Natural killer cell treated with Interleukin-12 subunit alpha and Interleukin-12 subunit beta and Interleukin-15 and Interleukin-18, amount 100 ng/mL, for 72 hours (primary cell): Measurements from ENCODE around the gene SERGEF. TPM values are rescaled to one million over a fixed set of nuclear protein-coding genes. Genes with fewer than 3 reads are reported as not detected.

Source experiments
- ATAC-seq, 2 donors: fragments of 150-1000 bp; cut with Tn5 transposase in 1 of 2; sonication (Bioruptor Pico), chemical (Tn5 transposase) in 1 of 2; 2 replicates each; pipeline ENCODE4 v1.10.0; 2021
- DNase-seq: peaks from one replicate; pipeline ENCODE4 v3.0.0; 2022; ENCODE audit warnings: low spot score
- H3K27ac Mint-ChIP-seq, 2 donors: 1 replicate in 1 of 2; 2 replicates in 1 of 2; pipeline ENCODE4 v1.8.0; 2022; ENCODE audit warnings: mixed read lengths in 2 of 2, mild to moderate bottlenecking in 1 of 2, moderate library complexity in 1 of 2
- H3K27me3 Mint-ChIP-seq, 2 donors: 1 replicate in 1 of 2; 2 replicates in 1 of 2; pipeline ENCODE4 v1.8.0; 2022; ENCODE audit warnings: mixed read lengths in 2 of 2
- H3K36me3 Mint-ChIP-seq: one replicate; pipeline ENCODE4 v1.8.0; 2022; ENCODE audit warnings: mixed read lengths
- H3K4me1 Mint-ChIP-seq, 2 donors: 1 replicate in 1 of 2; 2 replicates in 1 of 2; pipeline ENCODE4 v1.8.0; 2022; ENCODE audit warnings: low read depth in 2 of 2, mixed read lengths in 2 of 2, mild to moderate bottlenecking in 1 of 2
- H3K4me3 Mint-ChIP-seq: one replicate; pipeline ENCODE4 v1.8.0; 2022; ENCODE audit warnings: mixed read lengths
- H3K9me3 Mint-ChIP-seq: 2 replicates; pipeline ENCODE4 v1.8.0; 2022; ENCODE audit warnings: mixed read lengths
- total RNA-seq, 2 donors: library from RNA; stranded (reverse); gene quantifications; one replicate each; pipeline ENCODE4 v1.2.3, GENCODE V29; 2022

Gene SERGEF
- total RNA-seq, 2 donors from 2014 or later: 28.8 to 50.7 TPM

DNA sequence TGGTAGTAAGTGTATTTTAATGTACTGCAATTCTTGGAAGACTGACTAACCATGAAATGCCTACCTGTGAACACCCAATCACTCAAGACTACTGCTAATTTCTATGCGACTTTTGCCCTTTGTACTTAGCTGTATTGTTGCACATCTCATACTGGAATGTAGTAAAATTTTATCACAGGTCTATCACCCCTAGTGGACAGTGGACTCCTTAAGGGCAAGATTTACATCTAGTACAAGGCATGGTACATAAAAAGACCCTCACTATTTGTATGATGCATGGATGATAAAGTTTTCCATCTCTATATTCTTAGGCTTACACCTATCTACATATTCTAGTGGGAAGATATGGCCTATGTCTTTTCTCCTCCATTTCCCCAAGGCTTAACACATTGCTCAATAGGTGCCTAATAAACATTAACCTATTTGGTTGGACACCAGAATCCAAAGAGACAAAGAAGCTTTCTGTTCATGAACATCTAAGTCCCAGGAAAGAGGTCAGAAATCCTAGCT, 26.1 kb downstream of the SERGEF start:
- no peak overlapping the region for H3K4me3 Mint-ChIP-seq
- no peaks in the 10 kb centered on the region for H3K9me3 Mint-ChIP-seq
- no peak for DNase-seq
- peaks cover 0 to 1% of the 10 kb centered on the region in 2 donors for H3K4me1 Mint-ChIP-seq
- no peaks in the 10 kb centered on the region for H3K27me3 Mint-ChIP-seq
- no peak overlapping the region for H3K27ac Mint-ChIP-seq
- ATAC-seq: no peak
- peaks cover 22% of the 10 kb centered on the region for H3K36me3 Mint-ChIP-seq

DNA sequence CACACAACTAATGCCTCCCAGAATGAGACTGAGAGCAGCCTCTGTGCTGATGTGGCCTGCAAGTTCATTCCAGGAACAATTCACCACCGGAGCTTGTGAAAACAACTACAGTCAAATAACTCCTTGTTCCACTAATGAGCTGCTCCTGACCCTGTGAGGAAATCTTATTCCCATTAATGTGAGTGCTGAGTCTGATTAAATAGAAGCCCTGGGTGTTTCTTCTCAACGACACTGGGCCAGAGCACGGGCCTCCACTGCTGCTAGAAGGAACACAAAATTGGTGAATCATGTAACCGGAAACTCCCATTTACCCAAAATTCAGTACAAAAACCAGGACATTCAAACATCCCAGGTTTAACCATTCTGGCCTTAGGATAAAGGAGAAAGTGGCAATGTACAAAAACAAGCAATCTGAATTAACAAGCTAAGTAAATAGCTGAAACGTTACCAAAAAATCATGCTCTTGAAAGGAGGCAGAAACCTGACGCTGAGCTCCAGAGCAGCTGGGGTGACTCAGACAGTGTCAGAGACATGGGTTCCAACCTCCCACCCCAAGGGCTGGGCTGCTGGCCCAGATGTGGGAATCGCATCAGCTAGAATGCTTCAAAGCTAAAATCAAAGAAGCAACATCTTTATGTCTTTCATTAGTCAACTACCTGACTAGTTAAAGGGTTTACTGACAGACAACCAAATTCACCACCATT, 26.7 kb downstream of the SERGEF start:
- DNase-seq (no peak), ATAC-seq (no peak)
- Mint-ChIP-seq H3K27me3 (no peaks in the 10 kb centered on the region), H3K9me3 (no peaks in the 10 kb centered on the region), H3K4me3 (no peak overlapping the region), H3K4me1 (no peaks in the 10 kb centered on the region), H3K27ac (no peak overlapping the region), H3K36me3 (peaks cover 20% of the 10 kb centered on the region)

DNA sequence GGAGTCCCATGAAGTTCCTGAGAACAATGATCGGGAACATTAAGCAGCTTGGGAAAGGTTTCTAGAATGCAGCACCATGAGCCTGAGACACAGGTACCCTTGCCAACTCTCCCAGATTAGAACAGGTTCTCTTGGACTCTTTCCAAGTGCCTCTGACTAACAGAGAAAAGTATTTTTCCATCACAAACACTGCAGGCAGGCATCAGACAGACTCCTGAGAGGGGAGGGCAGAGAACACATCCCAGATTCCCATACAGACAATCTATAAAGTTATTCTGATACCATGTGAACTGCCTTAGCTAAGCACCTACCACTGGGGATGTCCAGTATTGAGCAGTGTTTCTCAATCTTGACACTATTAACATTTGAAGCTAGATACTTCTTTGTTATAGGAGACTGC, 27.3 kb downstream of the SERGEF start:
- no peak for DNase-seq
- ATAC-seq: no peak
- H3K4me3 Mint-ChIP-seq: no peak overlapping the region
- H3K36me3 Mint-ChIP-seq: peaks cover 20% of the 10 kb centered on the region
- H3K4me1 Mint-ChIP-seq: no peaks in the 10 kb centered on the region
- H3K27ac Mint-ChIP-seq: no peak overlapping the region
- no peaks in the 10 kb centered on the region for H3K9me3 Mint-ChIP-seq
- H3K27me3 Mint-ChIP-seq: no peaks in the 10 kb centered on the region

DNA sequence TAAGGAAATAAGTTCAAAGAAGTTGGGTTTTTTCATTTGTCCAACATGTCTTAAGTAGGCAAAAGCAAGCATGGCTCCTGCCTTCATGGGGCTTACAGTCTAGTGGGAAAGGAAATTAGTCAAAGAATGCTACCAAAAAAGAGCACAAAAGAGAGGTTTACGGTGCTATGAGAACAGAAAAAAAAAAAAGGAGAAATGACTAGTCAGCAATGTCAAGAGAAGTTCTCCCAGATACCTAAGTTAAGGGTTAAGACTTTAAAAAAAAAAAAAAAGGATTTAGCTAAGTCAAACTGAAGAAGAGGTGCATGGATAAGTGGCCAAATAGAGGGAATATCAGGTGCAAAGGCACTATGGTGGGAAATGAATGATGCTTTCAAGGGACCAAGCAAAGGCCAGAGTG, 29.3 kb downstream of the SERGEF start:
- no peaks in the 10 kb centered on the region for H3K27me3 Mint-ChIP-seq
- H3K27ac Mint-ChIP-seq: no peak overlapping the region

DNA sequence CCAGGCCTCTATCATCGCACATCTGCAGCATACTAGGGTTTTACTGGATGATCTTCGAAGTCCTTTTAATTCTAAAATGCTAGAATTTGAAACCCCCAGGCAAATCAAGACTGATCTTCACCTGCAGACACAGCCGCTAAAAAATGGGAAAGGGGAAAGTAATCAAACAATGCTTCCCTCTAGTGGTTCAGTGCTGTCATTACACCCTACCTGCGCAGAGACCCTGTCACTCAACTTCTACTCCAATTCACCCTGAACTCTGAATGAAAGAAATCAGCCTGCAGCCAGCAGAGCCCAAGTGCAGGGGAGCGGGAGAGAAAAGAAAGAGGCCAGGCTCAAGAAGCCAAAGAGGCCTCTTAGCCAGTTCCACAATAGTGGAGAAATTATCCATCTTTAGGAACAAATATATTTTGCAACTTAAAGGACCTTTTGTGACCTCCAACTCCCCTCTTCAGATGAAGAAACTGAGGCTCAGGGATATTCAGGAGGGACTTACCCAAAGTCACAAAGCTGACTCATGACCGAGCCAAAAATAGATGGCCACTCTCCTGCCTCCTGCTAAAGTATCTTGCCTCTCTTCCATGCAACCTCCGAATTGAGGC, 33.0 kb downstream of the SERGEF start:
- Mint-ChIP-seq H3K9me3 (no peaks in the 10 kb centered on the region), H3K36me3 (peaks cover 9% of the 10 kb centered on the region), H3K27ac (no peak overlapping the region), H3K4me1 (peaks cover 0 to 8% of the 10 kb centered on the region in 2 donors), H3K4me3 (no peak overlapping the region), H3K27me3 (no peaks in the 10 kb centered on the region)
- ATAC-seq (no peak), DNase-seq (peak; percentile 66)

More for the DNA sequence above, 29.3 kb downstream of the SERGEF start:
- DNase-seq: no peak
- no peak for ATAC-seq
- Mint-ChIP-seq H3K4me1 (peaks cover 0 to 8% of the 10 kb centered on the region in 2 donors), H3K9me3 (no peaks in the 10 kb centered on the region), H3K36me3 (peaks cover 20% of the 10 kb centered on the region), H3K4me3 (no peak overlapping the region)

DNA sequence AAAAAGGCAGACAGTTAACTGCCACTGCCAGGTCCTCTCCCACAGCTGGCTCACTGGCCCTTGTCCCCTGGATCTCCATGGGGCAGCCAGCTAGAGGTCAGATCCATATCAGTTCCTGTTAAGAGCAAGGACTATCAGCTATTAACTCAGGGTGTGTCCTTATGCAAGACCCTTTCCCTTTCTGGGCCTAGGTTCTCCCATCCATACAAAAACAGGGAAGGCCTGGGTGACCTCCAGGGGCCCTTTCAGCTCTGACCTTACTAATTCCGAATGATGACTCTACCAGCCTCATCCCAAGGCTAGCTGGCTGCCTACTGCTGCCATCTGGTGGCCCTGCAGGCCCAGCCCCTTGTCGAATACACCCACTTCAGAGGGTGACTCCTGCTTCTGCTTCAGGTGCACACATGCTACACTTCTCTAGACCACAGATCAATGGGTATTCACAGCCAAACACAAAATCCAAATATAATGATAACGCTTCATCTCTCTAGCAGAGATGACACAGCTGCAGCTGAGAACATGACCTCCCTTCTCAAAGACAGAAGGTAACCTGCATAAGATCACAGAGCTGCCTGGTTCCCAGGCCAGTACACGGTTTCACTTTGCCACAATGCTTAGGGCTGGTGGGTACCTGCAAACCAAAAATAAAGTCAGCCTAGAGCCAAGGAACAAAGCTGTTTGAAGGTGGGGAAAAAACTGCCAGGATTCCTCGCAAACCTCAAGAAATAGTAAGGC, 34.1 kb downstream of the SERGEF start:
- H3K36me3 Mint-ChIP-seq: no peaks in the 10 kb centered on the region
- ATAC-seq (peak in 1 of 2 donors; percentile 41), DNase-seq (no peak)
- H3K4me1 Mint-ChIP-seq: peaks cover 0 to 8% of the 10 kb centered on the region in 2 donors
- no peaks in the 10 kb centered on the region for H3K27me3 Mint-ChIP-seq
- no peak overlapping the region for H3K27ac Mint-ChIP-seq
- H3K9me3 Mint-ChIP-seq: no peaks in the 10 kb centered on the region
- H3K4me3 Mint-ChIP-seq: no peak overlapping the region

DNA sequence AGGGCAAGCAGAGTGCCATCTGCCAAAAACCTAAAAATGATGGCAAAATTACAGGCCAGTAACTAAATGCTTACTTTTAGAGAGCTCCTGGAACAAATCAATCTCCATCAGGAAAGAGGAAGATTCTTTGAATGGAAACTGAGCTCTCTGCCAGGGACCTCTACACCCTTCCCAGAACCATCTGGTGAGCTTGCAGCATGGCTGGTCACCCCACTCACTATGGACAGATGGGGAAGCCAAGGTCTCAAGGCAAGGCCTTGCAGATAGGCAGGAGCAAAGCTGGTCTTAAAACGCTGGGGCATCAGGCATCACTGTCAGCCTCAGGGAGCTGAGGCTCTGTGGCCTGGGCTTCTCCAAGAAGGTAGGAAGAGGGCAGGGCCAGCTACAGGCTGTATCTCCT, 36.2 kb downstream of the SERGEF start:
- H3K27me3 Mint-ChIP-seq: no peaks in the 10 kb centered on the region
- H3K4me1 Mint-ChIP-seq: peaks cover 0 to 8% of the 10 kb centered on the region in 2 donors
- H3K36me3 Mint-ChIP-seq: peaks cover 4% of the 10 kb centered on the region
- H3K9me3 Mint-ChIP-seq: no peaks in the 10 kb centered on the region
- no peak overlapping the region for H3K27ac Mint-ChIP-seq
- DNase-seq: no peak
- H3K4me3 Mint-ChIP-seq: no peak overlapping the region
- no peak for ATAC-seq

DNA sequence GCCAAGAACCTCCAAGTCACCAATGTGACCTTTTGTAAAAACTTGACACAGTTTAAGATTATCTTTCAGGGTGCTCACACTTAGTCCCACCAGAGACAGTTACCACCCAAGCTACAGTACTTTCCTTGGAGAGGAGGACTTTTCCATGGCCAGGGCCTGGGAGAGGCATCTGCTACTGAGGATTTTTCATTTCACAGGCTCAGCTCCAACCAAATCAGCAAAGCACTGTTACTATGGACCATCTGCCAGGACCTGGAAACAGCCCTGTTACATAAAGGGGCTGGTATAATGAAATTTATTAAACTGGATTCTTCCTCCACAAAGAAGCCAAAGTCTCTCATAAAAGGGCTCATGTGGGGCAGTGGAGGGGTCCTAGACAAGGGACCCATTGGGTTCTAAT, 38.6 kb downstream of the SERGEF start:
- Mint-ChIP-seq H3K27ac (no peak overlapping the region), H3K4me3 (no peak overlapping the region), H3K27me3 (no peaks in the 10 kb centered on the region), H3K9me3 (no peaks in the 10 kb centered on the region), H3K4me1 (peaks cover 0 to 3% of the 10 kb centered on the region in 2 donors), H3K36me3 (peaks cover 15% of the 10 kb centered on the region)
- DNase-seq (no peak), ATAC-seq (no peak)

DNA sequence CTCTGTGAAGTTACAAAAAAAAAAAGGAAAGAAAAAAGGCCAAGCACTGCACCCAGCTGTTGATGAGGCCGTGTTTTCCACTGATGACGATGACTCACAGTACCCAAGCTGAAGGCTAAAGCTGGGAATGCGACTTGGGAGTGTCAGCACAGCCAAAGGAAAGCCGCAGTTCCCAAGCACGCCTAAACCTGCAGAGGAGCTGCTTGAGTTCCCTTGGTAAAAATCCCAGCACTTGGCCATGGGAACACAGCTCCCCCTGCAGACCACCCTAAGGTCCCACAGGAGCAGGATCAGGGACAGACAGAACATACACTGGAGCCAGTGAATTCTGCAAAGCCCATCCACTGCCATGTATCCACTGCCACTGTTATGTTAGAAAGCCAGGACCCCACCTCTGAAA, 39.9 kb downstream of the SERGEF start:
- DNase-seq: no peak
- Mint-ChIP-seq H3K4me1 (peaks cover 0 to 1% of the 10 kb centered on the region in 2 donors), H3K9me3 (no peaks in the 10 kb centered on the region), H3K27ac (no peak overlapping the region), H3K4me3 (no peak overlapping the region), H3K36me3 (peaks cover 15% of the 10 kb centered on the region), H3K27me3 (no peaks in the 10 kb centered on the region)
- ATAC-seq: no peak

DNA sequence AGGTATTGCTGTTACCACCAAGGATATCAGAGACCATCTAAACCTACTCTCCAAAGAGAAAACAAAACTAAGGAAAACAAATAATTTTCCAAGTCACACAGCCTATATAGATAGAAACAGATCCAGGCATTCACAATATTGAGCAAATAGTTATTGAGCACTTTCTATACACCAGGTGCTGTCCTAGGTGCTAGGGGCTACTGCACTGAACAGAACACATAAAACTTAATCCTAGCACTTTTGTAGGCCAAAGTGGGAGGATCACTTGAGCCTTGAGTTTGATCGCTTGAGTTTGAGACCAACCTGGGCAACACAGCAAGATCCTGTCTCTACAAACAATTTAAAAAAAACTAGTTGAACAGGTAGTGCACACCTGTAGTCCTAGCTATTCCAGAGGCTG, 44.6 kb downstream of the SERGEF start:
- H3K9me3 Mint-ChIP-seq: no peaks in the 10 kb centered on the region
- H3K4me3 Mint-ChIP-seq: no peak overlapping the region
- peaks cover 15% of the 10 kb centered on the region for H3K36me3 Mint-ChIP-seq
- peaks cover 0 to 5% of the 10 kb centered on the region in 2 donors for H3K4me1 Mint-ChIP-seq
- H3K27me3 Mint-ChIP-seq: no peaks in the 10 kb centered on the region
- DNase-seq: no peak
- no peak overlapping the region for H3K27ac Mint-ChIP-seq
- no peak for ATAC-seq

DNA sequence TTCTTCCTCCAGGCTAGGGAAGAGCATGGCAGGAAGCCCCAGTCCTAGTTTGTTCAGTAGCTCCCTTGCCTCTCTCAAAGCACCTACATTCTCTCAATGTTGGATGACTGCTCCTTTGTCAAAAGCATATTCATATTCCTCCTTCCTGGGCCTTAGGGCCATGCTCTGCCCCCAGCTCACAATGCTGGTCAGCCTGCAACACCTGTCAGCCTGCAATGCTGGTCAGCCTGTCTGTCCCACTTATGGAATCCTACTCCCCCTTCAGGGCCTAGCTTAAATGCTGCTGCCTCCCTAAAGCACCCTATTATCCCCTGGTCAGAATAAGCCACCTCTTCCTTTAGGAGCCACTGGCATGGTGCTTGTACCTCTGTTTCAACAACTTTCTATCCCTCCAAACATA, 45.2 kb downstream of the SERGEF start:
- H3K9me3 Mint-ChIP-seq: no peaks in the 10 kb centered on the region
- no peaks in the 10 kb centered on the region for H3K27me3 Mint-ChIP-seq
- DNase-seq (no peak), ATAC-seq (no peak)
- H3K4me1 Mint-ChIP-seq: peaks cover 0 to 5% of the 10 kb centered on the region in 2 donors
- no peak overlapping the region for H3K4me3 Mint-ChIP-seq
- peaks cover 15% of the 10 kb centered on the region for H3K36me3 Mint-ChIP-seq
- H3K27ac Mint-ChIP-seq: no peak overlapping the region

DNA sequence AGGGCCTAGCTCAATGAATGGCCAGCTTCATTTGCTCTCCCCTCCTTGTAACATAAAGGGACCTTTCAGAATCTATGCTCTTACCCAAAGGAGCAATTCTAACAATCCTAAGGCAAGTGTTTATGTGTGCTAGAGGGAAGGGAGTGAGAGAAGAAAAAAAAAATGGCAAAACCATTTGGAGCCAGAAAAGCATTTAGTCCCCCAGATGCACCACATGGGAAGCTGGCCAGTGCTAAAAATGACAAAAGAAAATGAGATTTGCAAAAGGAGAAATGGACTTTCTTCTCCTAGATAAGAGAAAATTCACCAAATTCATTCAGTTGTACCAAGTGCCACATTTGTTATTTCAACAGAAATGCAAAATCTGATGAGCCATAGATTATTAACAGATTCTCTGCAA, 52.8 kb downstream of the SERGEF start:
- no peak overlapping the region for H3K4me3 Mint-ChIP-seq
- H3K27me3 Mint-ChIP-seq: no peaks in the 10 kb centered on the region
- no peak overlapping the region for H3K27ac Mint-ChIP-seq
- H3K4me1 Mint-ChIP-seq: peaks cover 0 to 3% of the 10 kb centered on the region in 2 donors
- H3K9me3 Mint-ChIP-seq: no peaks in the 10 kb centered on the region
- no peak for ATAC-seq
- H3K36me3 Mint-ChIP-seq: peaks cover 20% of the 10 kb centered on the region
- no peak for DNase-seq

DNA sequence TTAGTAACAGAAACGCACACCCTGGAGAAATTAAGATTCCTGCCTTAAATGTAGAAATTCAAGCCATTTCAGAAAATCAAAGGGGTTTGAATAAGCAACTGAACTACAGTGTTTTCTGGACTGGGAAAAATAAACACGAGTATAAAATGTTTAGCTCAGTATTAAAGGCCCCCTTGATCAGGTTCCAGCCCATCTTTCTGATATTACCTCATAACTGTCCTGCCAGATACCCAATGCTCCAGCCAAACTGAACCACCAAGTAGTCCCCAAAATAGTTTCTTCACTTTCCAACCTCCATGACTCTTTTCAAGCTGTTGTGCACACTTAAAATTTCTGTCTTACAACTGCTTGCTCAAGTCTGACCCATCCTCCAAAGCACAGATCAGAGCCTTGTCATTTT, 54.4 kb downstream of the SERGEF start:
- Mint-ChIP-seq H3K27ac (no peak overlapping the region), H3K4me1 (no peaks in the 10 kb centered on the region), H3K27me3 (no peaks in the 10 kb centered on the region), H3K4me3 (no peak overlapping the region), H3K9me3 (no peaks in the 10 kb centered on the region), H3K36me3 (peaks cover 22% of the 10 kb centered on the region)
- no peak for ATAC-seq
- DNase-seq: no peak
